EL (cell line): ENCODE measurements around the gene ANKRD35.
A peak's percentile ranks its signal among the peaks of the same experiment; 100 is the strongest.

ENCODE experiments used
- DNase-seq: peaks from one replicate; pipeline ENCODE4 v3.0.0-alpha.2; 2016

The ANKRD35 gene

GRCh38 chr1:145895471-145895870 is 9.8 kb upstream of the ANKRD35 start:
- no peak for DNase-seq

- no peak for DNase-seq
Observed at GRCh38 chr1:145893306-145894055, 7.8 kb upstream of the ANKRD35 start.

GRCh38 chr1:145892486-145893087 is 6.9 kb upstream of the ANKRD35 start:
- peak; percentile 34 for DNase-seq

- peak; percentile 98 for DNase-seq
Observed at GRCh38 chr1:145891587-145892485, 6.2 kb upstream of the ANKRD35 start.

- DNase-seq, result no peak
Observed at GRCh38 chr1:145891143-145891542, 5.5 kb upstream of the ANKRD35 start.

- DNase-seq, result no peak
Observed at GRCh38 chr1:145889722-145890121, 4.1 kb upstream of the ANKRD35 start.

- DNase-seq, result no peak
Observed at GRCh38 chr1:145887631-145888030, 2.0 kb upstream of the ANKRD35 start.

GRCh38 chr1:145886816-145887215 is 1.1 kb upstream of the ANKRD35 start:
- DNase-seq, result no peak

GRCh38 chr1:145886390-145886789 is 724 bp upstream of the ANKRD35 start:
- no peak for DNase-seq

- DNase-seq, result peak; percentile 28
Observed at GRCh38 chr1:145884675-145885074, 991 bp downstream of the ANKRD35 start.

GRCh38 chr1:145879775-145880174 is 5.9 kb downstream of the ANKRD35 start:
- no peak for DNase-seq

GRCh38 chr1:145878724-145879123 is 6.9 kb downstream of the ANKRD35 start:
- peak; percentile 28 for DNase-seq

GRCh38 chr1:145877923-145878486 is 7.7 kb downstream of the ANKRD35 start:
- DNase-seq, result peak; percentile 29

GRCh38 chr1:145874646-145875045 is 11.0 kb downstream of the ANKRD35 start:
- no peak for DNase-seq

GRCh38 chr1:145871994-145872924 is 13.4 kb downstream of the ANKRD35 start:
- peak; percentile 63 for DNase-seq

- DNase-seq, result no peak
Observed at GRCh38 chr1:145868232-145868631, 17.4 kb downstream of the ANKRD35 start.

GRCh38 chr1:145863282-145864018 is 22.2 kb downstream of the ANKRD35 start:
- DNase-seq, result no peak

- peak; percentile 91 for DNase-seq
Observed at GRCh38 chr1:145859491-145860023, 26.1 kb downstream of the ANKRD35 start.

GRCh38 chr1:145858901-145859490 is 26.7 kb downstream of the ANKRD35 start, which contains the start of gene PIAS3:
PIAS3 (minus strand) TSS chr1:145859081; CDS start chr1:145858990, 91 bp downstream.
- DNase-seq, result peak; percentile 96

- peak; percentile 61 for DNase-seq
Observed at GRCh38 chr1:145858238-145858900, 27.3 kb downstream of the ANKRD35 start.
